GM12878 (cell line): Measurements from ENCODE around the gene COA5. TPM values are rescaled to one million over a fixed set of nuclear protein-coding genes. Genes with fewer than 3 reads are reported as not detected.
A peak's percentile ranks its signal among the peaks of the same experiment; 100 is the strongest.

ENCODE experiments used
- ATAC-seq: fragments of 200-7000 bp; cut with Tn5 transposase; 3 replicates; pipeline ENCODE4 v1.9.1; 2020; ENCODE audit warnings: mild to moderate bottlenecking, moderate library complexity
- BruUV-seq: library from RNA; stranded (reverse); fragments of 400-500 nt; replicated peaks from 2 replicates; lab custom pipeline; 2021; lab: Mats Ljungman, UMichigan
- CTCF ChIA-PET: fragments of 300-600 bp; sonication (Branson Sonifier 250); formaldehyde crosslinking; extraction: SDS; loops from one replicate; lab custom pipeline; 2021; ENCODE audit warnings: inconsistent platforms; lab: Yijun Ruan, JAX
- POLR2A ChIA-PET: fragments of 350-600 bp; formaldehyde crosslinking; extraction: SDS; loops from one replicate; lab custom pipeline; 2021; ENCODE audit warnings: inconsistent platforms; lab: Charles Lee
- RAD21 ChIA-PET: fragments of 300-600 bp; sonication (Branson Sonifier 250); formaldehyde crosslinking; loops from one replicate; lab custom pipeline; 2023; ENCODE audit warnings: antibody characterized with exemption; ENCODE audit not compliant: unreplicated experiment; lab: Charles Lee
- SMC1A ChIA-PET: fragments of 300-600 bp; sonication (Branson Sonifier 250); formaldehyde crosslinking; loops from one replicate; lab custom pipeline; 2023; ENCODE audit not compliant: unreplicated experiment, uncharacterized antibody; lab: Charles Lee
- DNase-seq: peaks from one replicate; pipeline ENCODE4 v3.0.0-alpha.2; 2011; ENCODE audit warnings: low read depth, low spot score
- FAIRE-seq: peaks from 3 replicates; lab custom pipeline; 2011; peaks lifted over from hg19 to GRCh38; lab: Jason Lieb, UNC
- H2AFZ ChIP-seq: 2 replicates; pipeline ENCODE4 v1.6.0; 2011; ENCODE audit warnings: low read depth, low read length, control low read depth; ENCODE audit not compliant: control insufficient read depth
- H3K27ac ChIP-seq: 2 replicates; pipeline ENCODE4 v1.5.1; 2011; ENCODE audit warnings: control low read depth; ENCODE audit not compliant: control insufficient read depth, insufficient read depth
- H3K27me3 ChIP-seq, 2 experiments: replicated peaks in 1 of 2; 2 replicates each; pipeline versions ENCODE4 v1.6.0 to v1.6.1; 2011; ENCODE audit warnings: low read length in 1 of 2; ENCODE audit not compliant: control insufficient read depth in 2 of 2, insufficient read depth in 2 of 2
- H3K36me3 ChIP-seq, 2 experiments: 2 replicates each; pipeline ENCODE4 v1.5.1; 2011; ENCODE audit warnings: low read length in 1 of 2; ENCODE audit not compliant: control insufficient read depth in 2 of 2, insufficient read depth in 2 of 2
- H3K4me1 ChIP-seq: 2 replicates; pipeline ENCODE4 v1.6.1; 2011; ENCODE audit warnings: mild to moderate bottlenecking, low read length, moderate library complexity, mixed read lengths; ENCODE audit not compliant: control insufficient read depth, insufficient read depth
- H3K4me2 ChIP-seq: 2 replicates; pipeline ENCODE4 v1.6.0; 2011; ENCODE audit warnings: control low read depth; ENCODE audit not compliant: control insufficient read depth, insufficient read depth
- H3K4me3 ChIP-seq: fragments of 200-600 bp; sonication (generic); 2 replicates; pipeline ENCODE4 v1.5.1; 2016
- H3K79me2 ChIP-seq: 2 replicates; pipeline ENCODE4 v1.6.0; 2011; ENCODE audit warnings: low read length; ENCODE audit not compliant: control insufficient read depth, insufficient read depth
- H3K9ac ChIP-seq: 2 replicates; pipeline ENCODE4 v1.8.0; 2011; ENCODE audit warnings: low read length, control low read depth, mixed read lengths; ENCODE audit not compliant: control insufficient read depth, insufficient read depth
- H3K9me3 ChIP-seq: replicated peaks from 3 replicates; pipeline ENCODE4 v1.5.1; 2011; ENCODE audit warnings: mild to moderate bottlenecking, low read length; ENCODE audit not compliant: control insufficient read depth, insufficient read depth
- H4K20me1 ChIP-seq: 2 replicates; pipeline ENCODE4 v1.6.0; 2011; ENCODE audit not compliant: control insufficient read depth, insufficient read depth
- CBX3 ChIP-seq: fragments of 200-600 bp; sonication (generic); IDR thresholded peaks from 2 replicates; pipeline ENCODE4 v1.6.1; 2016; ENCODE audit warnings: low read depth, borderline replicate concordance
- CHD2 ChIP-seq: IDR thresholded peaks from 2 replicates; pipeline ENCODE4 v1.6.1; 2011; ENCODE audit warnings: low read depth, low read length, improper control_type of control experiment, borderline replicate concordance
- CREM ChIP-seq: IDR thresholded peaks from 2 replicates; pipeline ENCODE4 v1.6.1; 2014; ENCODE audit warnings: antibody characterized with exemption, low read depth
- E2F4 ChIP-seq: IDR thresholded peaks from 2 replicates; pipeline ENCODE4 v1.6.1; 2012; ENCODE audit warnings: low read depth, low read length, improper control_type of control experiment
- GATAD2B ChIP-seq: fragments of 450-650 bp; conservative IDR thresholded peaks from 2 replicates; pipeline ENCODE4 v1.6.1; 2017; ENCODE audit warnings: low read depth, mild to moderate bottlenecking, moderate library complexity
- HCFC1 ChIP-seq: fragments of 150-350 bp; IDR thresholded peaks from 2 replicates; pipeline ENCODE4 v1.6.1; 2014; ENCODE audit warnings: low read length
- IKZF2 ChIP-seq, 2 experiments: fragments of 450-650 bp; IDR thresholded peaks; 2 replicates each; pipeline ENCODE4 v1.6.1; 2017; ENCODE audit warnings: mild to moderate bottlenecking in 2 of 2, moderate library complexity in 2 of 2
- KAT2A ChIP-seq: conservative IDR thresholded peaks from 2 replicates; pipeline ENCODE4 v1.6.1; 2011; ENCODE audit warnings: low read depth, low read length; ENCODE audit not compliant: control insufficient read depth
- LARP7 ChIP-seq: fragments of 450-650 bp; IDR thresholded peaks from 2 replicates; pipeline ENCODE4 v1.6.1; 2017; ENCODE audit warnings: mild to moderate bottlenecking
- MEF2A ChIP-seq: IDR thresholded peaks from 2 replicates; pipeline ENCODE4 v1.6.1; 2011; ENCODE audit warnings: low read depth, mild to moderate bottlenecking, low read length, moderate library complexity; ENCODE audit not compliant: insufficient read depth
- MEF2B ChIP-seq: fragments of 450-650 bp; IDR thresholded peaks from 2 replicates; pipeline ENCODE4 v1.6.1; 2018; ENCODE audit warnings: mild to moderate bottlenecking, moderate library complexity; ENCODE audit not compliant: partially characterized antibody, poor library complexity, severe bottlenecking
- MTA2 ChIP-seq: fragments of 450-650 bp; IDR thresholded peaks from 2 replicates; pipeline ENCODE4 v1.6.1; 2016; ENCODE audit warnings: low read depth, mild to moderate bottlenecking, moderate library complexity
- NR2F1 ChIP-seq: fragments of 450-650 bp; conservative IDR thresholded peaks from 2 replicates; pipeline ENCODE4 v1.6.1; 2017; ENCODE audit warnings: mild to moderate bottlenecking
- NRF1 ChIP-seq: conservative IDR thresholded peaks from 2 replicates; pipeline ENCODE4 v1.6.1; 2011; ENCODE audit warnings: mild to moderate bottlenecking, low read depth, low read length, improper control_type of control experiment
- PML ChIP-seq: IDR thresholded peaks from 2 replicates; pipeline ENCODE4 v1.6.1; 2012; ENCODE audit warnings: low read length, inconsistent platforms
- RAD21 ChIP-seq: IDR thresholded peaks from 2 replicates; pipeline ENCODE4 v1.6.1; 2011; ENCODE audit warnings: mild to moderate bottlenecking, low read depth, low read length, moderate library complexity; ENCODE audit not compliant: insufficient read depth
- RAD51 ChIP-seq: fragments of 450-650 bp; IDR thresholded peaks from 2 replicates; pipeline ENCODE4 v1.6.1; 2016; ENCODE audit warnings: moderate library complexity, mild to moderate bottlenecking, inconsistent platforms
- RUNX3 ChIP-seq: IDR thresholded peaks from 2 replicates; pipeline ENCODE4 v1.6.1; 2012; ENCODE audit warnings: low read length, inconsistent platforms
- SMAD5 ChIP-seq: IDR thresholded peaks from 2 replicates; pipeline ENCODE4 v1.6.1; 2016; ENCODE audit warnings: antibody characterized with exemption, low read depth
- SUZ12 ChIP-seq: fragments of 200-600 bp; sonication (generic); IDR thresholded peaks from one replicate; pipeline ENCODE4 v1.6.1; 2018; ENCODE audit warnings: antibody characterized with exemption, mild to moderate bottlenecking; ENCODE audit not compliant: unreplicated experiment
- ZBTB4 ChIP-seq: fragments of 450-650 bp; formaldehyde crosslinking; IDR thresholded peaks from 2 replicates; pipeline ENCODE4 v1.4.0; 2022; ENCODE audit warnings: mild to moderate bottlenecking, moderate library complexity
- WGBS: methylation state at CpG from one replicate; pipeline ENCODE4 v1.1.6; 2016; ENCODE audit warnings: low lambda C conversion rate; ENCODE audit not compliant: insufficient replicate concordance, insufficient coverage; ENCODE audit errors: missing lambda C conversion rate; 5-methylcytosine and 5-hydroxymethylcytosine counted together
- in situ Hi-C: fragments of 300-500 bp; cut with MboI; formaldehyde crosslinking; loops from 9 replicates; pipeline ENCODE4 v1.14.3; 2018; ENCODE audit warnings: mixed read lengths
- intact Hi-C: fragments of 100-400 bp; cut with micrococcal nuclease; formaldehyde crosslinking; loops from one replicate; pipeline ENCODE4 v1.14.2; 2022; ENCODE audit not compliant: unreplicated experiment
- polyA plus RNA-seq, 11 experiments: library from polyadenylated mRNA; depleted of rRNA in 4 of 11; unstranded in 6 of 11; stranded (reverse) in 5 of 11; fragments of >200 nt; fragmentation: Nextera tagmentation in 4 of 11; fragmentation: Illumina TruSeq in 1 of 11; extraction: Ambion mirVana in 4 of 11; extraction: Trizol in 1 of 11; gene quantifications; 1 replicate in 1 of 11; 2 replicates in 10 of 11; pipeline versions ENCODE4 v1.2.1 to v1.2.3, GENCODE V29; 2011 to 2016; ENCODE audit warnings: inconsistent platforms in 2 of 11, missing spikeins in 2 of 11, low read depth in 1 of 11
- total RNA-seq, 4 experiments: library from RNA; depleted of rRNA in 3 of 4; stranded (reverse); fragments of >200 nt in 3 of 4; fragmentation: Illumina TruSeq in 1 of 4; extraction: Trizol in 1 of 4; gene quantifications; 2 replicates each; pipeline versions ENCODE4 v1.2.1 to v1.2.3, GENCODE V29; 2013 to 2021

COA5 gene
- total and polyA plus RNA-seq, 10 of the 15 experiments (the other 5 are each of a cell fraction or from before 2014, with no cell fraction given), result 20.7 to 63.3 (median 37.9) TPM

DNA sequence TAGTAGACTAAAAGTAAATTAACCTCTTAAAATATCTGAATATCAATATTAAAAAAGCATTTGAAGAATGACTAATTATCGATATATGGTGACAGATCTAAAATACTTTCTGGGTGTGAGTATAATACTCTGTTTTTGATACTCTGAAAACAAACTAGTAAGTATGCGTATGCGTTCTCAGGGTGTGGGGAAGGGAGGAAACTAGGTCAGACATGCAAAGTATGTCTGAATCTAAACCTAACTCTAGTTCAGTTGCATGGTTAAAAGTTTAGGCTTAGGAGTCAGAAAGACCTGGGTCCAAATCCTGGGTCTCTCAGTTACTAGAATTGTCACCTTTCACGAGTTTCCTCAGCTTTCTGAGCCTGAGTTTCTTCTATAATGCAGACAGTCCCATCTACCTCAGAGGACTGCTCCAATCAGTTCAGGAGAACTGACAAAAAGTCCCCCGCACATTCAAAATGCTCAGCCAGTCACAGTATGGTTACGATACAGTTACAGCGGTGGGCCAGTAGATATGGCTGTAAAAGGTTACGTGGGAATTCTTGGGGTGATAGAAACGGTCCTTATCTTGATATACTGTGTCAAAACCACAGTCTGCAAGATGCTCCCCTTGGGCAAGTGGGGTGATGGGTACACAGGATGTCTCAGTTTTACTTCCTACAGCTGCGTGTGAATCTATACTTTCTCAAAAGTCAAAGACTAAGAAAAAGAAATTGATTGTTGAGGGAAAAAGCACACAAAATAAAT is 29.3 kb upstream of the COA5 start:
- intact Hi-C loops (no loop called here), in situ Hi-C loops (no loop called here)
- Histone ChIP-seq H4K20me1 (no peaks in the 10 kb centered on the region), H3K79me2 (no peaks in the 10 kb centered on the region), H3K36me3 (no peaks in the 10 kb centered on the region; a peak in 1 of 4 replicates), H2AFZ (peak overlapping the region; percentile 51), H3K9me3 (no peaks in the 10 kb centered on the region), H3K9ac (no peak overlapping the region; the same call in 1 of the 2 replicates), H3K4me3 (no peak overlapping the region), H3K4me2 (peak overlapping the region; percentile 91), H3K27me3 (no peaks in the 10 kb centered on the region), H3K27ac (peak overlapping the region; percentile 53), H3K4me1 (peaks cover 5% of the 10 kb centered on the region)
- DNase-seq, result peak; percentile 67
- POLR2A ChIA-PET, result no interaction called here
- WGBS, result 12% methylated on average over 10 of the region's 10 CpGs
- no TSS peak for BruUV-seq
- ATAC-seq, result peak; percentile 90
- SMC1A ChIA-PET, result no interaction called here
- RAD21 ChIA-PET, result interaction anchor here (1.3 kb wide), 1 partner anchor 12 kb away, joined by 3 read pairs; no protein-coding TSS in a partner anchor
- CTCF ChIA-PET, result interaction anchor here (1.5 to 2.7 kb wide), 2 partner anchors 12 kb away, joined by 4 to 7 read pairs; no protein-coding TSS in a partner anchor
- FAIRE-seq, result peak; percentile 82
- TF ChIP-seq CREM, result 0 out of 2 replicates have a peak, but pooled peaks have one; percentile 22
- TF ChIP-seq CHD2, result peak; percentile 77
- TF ChIP-seq SMAD5, result no peak
- TF ChIP-seq RAD51, result no peak
- TF ChIP-seq NR2F1, result no peak
- 0 out of 2 replicates have a peak, but pooled peaks have one; percentile 39 for TF ChIP-seq GATAD2B
- no peak for TF ChIP-seq MEF2A
- TF ChIP-seq SUZ12, result no peak
- TF ChIP-seq MTA2, result peak; percentile 30; the same call in 1 of the 2 replicates
- no peak for TF ChIP-seq KAT2A
- no peak for TF ChIP-seq RAD21
- TF ChIP-seq HCFC1, result no peak
- no peak for TF ChIP-seq NRF1
- TF ChIP-seq ZBTB4 (CRISPR knock-in tag), result no peak
- no peak for TF ChIP-seq LARP7
- no peak for TF ChIP-seq CBX3
- TF ChIP-seq E2F4, result no peak
- peak; percentile 36 to 39; a peak in 3 of 4 replicates for TF ChIP-seq IKZF2 (IDR thresholded peaks at IDR 0.05)
- no peak for TF ChIP-seq PML
- peak; percentile 71 for TF ChIP-seq MEF2B
- TF ChIP-seq RUNX3, result peak; percentile 84
